GM21723 (cell line): ENCODE measurements around the gene PMP22.

Experiments
- ATAC-seq: cut with Tn5 transposase; IDR thresholded peaks from one replicate; pipeline ENCODE4 v1.9.1; 2021; ENCODE audit warnings: mild to moderate bottlenecking, moderate library complexity; ENCODE audit not compliant: unreplicated experiment

Gene PMP22

DNA sequence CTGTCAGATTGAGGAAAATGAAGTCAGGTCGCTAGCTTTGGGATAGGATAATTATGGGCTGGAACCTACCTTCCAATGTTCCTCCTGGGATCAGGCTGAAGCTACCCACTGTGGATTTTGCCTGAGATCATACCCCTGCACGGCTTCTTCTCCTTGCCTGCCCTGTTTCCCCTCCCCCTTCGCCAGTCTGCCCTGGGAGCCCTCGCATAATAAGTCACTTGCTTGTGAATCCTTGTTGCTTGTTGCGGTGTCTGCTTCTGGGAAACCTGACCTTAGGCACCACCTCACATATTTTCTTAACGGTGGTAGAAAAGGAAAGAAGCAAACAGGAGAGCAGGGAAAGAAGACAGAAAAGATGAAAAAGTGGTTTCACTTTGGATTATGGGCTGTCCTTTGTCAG lies 13.3 kb upstream of the PMP22 start:
- ATAC-seq: no peak

DNA sequence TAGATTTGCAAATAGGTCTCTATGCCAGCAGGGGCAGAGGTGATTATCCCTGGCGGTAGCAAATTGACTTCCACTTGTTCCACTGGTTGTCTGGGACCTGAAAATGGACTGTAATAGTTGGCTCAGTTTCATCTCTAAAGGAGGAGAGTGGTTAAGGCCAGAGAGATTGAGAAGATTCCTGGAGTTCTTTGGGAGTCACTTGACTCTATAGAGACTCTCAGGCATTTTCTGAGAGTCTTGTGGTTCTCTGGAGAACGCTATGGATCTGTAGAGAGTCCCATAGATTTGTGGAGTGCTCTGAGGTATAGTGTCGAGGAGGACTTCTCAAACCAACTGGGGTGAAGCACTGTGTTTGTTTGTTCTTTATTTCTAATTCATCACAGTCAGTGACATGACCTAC lies 8.9 kb upstream of the PMP22 start:
- ATAC-seq: no peak

DNA sequence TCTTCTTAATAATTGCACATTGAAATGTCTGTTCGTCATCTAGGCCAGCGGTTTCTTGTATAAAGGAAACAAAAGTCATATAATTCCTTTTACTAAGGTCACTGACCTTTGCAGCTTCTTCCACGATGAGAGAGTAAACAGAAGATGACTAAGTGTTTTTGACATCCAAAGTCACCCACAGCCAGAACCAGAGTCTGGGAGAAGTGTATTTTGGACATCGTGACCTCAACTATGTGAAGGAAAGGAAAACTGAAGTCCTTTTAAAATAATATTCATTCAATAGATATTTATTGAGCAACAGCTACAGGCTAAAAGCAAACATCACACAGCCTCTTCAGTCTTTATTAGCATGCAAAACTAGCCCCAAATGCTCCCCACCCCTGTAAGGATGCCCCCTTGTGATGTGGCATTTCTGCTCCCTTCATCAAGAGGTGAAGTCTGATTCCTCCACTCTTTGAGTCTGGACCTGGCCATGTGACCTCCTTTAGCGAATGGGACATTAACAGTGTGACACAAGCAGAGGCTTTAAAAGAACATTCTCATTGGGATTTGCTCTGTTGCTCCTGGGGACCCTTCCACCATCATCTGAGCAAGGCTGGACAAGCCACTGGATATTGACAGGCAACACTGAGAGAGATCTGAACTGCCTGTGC lies 8.1 kb upstream of the PMP22 start:
- no peak for ATAC-seq

DNA sequence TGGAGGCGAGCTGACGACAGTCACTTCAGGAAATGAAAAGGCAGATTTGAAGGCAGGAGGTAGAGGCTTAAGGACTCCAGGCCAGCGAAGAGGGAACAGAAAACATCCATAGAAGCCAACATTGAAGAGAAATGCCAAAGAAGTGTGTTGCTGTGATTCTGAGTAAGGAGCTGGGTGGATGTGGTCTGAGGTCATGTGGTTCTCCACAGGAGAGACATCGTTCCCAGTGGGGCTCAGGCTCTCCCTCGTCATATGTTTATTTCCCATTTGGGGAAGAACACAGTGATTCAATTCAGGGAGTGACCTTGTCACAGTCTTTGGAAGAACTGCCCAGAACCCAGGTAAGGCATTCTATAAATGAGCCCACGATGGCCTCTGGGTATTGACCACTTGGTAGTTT lies 6.6 kb upstream of the PMP22 start:
- ATAC-seq: no peak

DNA sequence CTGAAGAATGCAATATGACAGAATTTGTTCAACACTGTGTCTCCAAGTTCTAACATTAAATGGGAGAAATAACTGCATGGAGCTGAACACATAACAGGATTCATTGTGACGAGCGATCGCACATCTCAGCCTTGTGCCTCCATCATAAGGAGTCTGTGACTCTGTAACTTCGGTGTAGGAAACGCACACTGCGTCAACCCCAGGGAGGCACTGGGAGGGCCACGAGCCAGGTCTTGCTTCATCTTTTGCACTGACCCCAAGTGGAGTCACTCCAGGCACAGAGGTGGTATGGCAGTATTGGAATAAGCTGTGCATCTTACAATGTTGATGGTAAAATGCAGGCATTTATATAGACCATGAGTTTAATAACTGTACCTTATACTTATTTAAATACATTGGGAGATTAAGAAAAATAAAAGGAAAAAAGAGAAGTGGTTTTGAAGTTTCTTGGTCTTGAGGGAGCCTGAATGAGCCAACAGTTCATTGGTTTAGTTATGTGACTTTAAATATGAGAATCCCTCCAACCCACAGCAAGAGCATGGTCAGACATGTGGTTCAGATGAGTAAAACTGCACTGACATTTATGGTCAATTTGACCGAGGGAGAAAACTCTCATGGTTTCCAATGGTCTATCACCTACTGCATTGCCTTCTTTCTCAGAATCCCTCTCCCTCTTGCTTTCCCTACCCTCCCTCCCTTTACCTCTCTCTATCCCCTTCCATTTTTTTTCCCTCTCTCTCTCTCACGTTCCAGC lies 5.7 kb upstream of the PMP22 start:
- no peak for ATAC-seq

DNA sequence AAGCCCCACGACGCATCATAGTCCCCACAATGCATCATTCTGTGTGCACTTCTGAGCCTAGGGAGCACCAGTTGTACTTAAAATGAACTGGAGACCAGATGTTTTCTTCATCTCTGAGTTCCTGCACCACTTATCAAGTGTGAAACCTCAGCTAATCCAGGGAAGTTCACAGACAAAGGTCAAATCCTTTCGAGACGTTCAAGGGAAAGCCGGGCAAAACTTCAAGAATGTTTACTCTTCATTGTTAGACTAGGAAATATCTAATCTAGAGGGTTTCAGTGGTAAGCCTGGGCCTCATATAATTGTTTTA lies 4.6 kb upstream of the PMP22 start:
- ATAC-seq: no peak

DNA sequence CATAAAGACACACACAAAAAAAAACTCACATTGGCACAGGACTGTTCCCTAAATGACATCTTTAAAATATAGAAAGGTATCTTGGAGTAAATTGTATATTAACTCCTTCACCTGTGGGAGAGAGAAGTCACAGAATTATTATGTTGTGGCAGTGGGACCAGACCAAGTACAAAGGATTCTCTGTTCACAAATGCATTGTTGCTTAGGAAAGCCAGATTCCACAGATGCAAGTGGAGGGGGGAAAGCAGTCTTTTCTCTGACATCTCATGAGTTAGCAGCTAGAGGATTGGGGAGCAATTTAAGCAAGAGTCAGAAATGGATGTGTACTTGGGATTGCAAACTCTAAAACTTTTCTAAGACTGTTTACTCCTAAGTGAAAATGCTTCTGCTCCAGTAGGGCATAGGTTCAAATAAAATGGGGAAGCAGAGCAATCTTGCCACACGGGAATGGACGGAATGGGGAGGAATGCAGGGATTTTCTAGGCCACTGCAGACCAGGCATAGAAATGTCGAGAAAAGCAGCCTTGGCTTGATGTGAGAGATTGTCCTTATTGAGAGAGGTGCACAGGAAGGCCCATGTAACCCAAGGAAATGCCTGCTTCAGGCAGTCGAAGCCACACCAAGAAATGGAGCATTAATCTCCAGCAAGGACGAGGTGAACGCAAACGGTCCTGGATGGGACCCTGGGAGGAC lies 4.1 kb upstream of the PMP22 start:
- ATAC-seq: no peak

DNA sequence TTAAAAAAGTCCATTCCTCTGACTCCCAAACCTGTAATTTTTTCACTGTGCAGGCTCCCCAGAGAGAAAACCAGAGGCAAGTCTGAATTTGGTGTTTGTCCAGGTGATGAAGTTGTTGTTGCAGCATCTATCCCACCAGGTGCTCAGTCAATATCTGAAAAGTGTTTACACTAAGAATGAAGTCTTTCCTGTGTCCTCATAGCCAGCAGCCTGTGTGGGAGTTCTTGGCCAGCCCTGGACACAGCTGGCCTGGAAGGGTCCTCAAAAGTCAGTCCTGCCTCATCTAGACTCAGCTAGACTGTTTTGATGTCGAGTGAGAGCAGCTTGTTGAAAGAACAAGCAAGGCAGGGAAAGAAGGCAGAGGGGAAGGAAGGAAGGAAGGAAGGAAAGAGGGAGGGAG lies 3.3 kb upstream of the PMP22 start:
- ATAC-seq: no peak

DNA sequence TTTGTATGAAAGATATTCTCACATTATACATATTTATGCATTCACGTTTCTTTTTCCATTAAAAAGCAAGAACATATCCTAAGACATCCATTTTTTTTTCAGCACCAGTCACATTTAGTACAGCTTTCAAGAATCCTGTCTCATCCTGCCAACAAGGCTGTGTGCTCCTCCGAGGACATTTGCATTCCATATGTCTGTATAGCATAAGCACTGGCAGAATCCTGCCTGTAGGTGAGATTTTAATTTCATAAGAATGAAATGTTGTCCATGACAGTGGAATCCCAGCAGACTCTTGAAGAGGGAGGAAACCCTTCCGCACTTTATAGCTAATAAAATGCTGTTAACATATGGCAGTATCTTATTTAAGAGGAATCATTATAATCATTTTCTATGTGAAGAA lies 2.9 kb upstream of the PMP22 start:
- no peak for ATAC-seq

DNA sequence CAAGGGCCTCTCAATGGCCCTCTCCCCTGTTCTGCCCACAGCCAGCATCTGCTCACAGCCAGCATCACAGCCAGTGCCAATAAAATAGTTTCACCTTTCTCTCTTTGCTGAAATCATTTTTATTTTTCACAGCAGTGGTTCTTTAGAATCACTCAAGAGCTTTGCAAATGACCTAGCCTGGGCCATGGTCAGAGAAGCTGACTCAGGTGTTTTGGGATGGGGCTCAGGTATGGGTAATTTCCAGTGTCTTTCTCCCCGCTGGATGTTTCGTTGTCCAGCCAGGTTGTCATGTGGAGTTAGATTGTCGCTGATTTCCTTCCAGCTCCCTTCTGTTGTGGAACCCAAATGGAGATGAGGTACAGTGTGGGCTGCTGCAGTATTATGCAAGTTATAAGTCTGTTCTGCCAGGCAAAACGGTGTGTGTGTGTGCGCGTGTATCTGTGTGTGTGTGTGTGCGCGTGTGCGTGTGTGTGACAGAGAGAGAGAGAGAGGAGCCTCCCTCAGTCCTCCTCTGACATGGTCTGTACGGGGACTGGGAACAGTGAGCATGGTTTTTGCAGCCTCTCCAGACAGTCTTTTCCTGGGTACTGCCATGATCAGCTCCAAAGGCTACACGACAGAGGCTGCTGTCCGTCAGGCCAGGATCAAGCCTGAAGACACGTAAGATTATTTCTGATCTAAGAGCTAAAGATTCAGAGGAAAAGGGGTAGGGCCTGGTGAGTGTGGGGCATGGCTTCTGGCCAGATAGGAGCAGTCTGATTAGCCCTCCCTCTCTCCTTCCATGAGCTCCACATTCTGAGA lies 1.4 kb upstream of the PMP22 start:
- no peak for ATAC-seq

DNA sequence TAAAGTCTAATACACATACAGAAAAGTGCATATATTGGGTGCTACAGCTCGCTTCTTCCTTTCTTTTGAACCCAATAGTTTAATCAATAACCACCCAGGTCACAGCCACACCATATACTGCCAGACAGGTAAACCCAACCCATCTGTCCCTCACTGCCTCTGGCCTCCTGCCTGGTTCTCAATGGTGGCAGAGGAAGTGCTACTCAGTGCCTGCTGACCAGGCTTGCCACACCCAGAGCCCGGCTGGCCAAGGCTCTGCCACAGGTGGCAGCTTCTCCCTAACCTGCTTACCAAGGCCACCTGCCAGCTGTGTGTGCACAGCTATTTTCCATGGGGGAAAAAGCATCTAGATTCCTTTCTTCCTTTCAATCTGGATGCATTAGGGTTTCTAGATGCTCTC lies 584 bp downstream of the PMP22 start:
- ATAC-seq: no peak

DNA sequence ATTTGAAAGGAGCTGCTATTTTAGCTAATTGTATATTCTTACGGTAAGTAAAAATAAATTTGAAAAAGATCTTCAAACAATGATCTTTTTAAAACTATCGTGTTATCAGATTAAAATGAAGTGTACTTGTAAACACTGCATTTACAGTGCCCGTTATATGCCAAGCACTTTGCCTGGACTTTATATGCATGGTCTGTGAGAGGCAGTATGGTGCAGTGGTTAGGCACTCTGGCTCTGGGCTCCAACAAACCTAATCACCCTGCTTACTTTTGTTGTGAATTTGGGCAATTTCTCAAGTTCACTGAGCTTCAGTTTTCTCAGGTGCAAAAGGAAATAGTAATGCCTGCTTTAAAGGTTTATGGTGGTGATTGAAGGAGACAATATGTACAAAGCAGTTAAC lies 1.4 kb downstream of the PMP22 start:
- no peak for ATAC-seq

DNA sequence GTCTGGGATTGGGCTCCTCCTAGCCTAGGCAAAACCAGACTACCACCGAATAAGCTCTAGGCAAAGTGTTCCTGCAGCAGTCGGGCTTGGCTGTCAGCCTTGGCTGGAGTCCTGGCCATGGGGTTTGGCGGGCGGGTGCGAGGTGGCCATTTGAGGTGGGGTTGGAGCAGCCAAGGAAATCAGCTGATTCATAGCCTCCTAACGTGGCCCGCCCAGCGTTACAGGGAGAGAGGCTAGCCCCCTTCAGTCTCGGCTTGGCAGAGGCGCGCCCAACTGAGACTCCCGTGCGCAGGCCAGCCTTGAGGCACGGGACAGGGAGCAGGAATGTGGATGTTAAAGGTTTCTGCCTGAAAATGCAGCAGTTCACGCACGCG lies 1.9 kb downstream of the PMP22 start:
- ATAC-seq: no peak

DNA sequence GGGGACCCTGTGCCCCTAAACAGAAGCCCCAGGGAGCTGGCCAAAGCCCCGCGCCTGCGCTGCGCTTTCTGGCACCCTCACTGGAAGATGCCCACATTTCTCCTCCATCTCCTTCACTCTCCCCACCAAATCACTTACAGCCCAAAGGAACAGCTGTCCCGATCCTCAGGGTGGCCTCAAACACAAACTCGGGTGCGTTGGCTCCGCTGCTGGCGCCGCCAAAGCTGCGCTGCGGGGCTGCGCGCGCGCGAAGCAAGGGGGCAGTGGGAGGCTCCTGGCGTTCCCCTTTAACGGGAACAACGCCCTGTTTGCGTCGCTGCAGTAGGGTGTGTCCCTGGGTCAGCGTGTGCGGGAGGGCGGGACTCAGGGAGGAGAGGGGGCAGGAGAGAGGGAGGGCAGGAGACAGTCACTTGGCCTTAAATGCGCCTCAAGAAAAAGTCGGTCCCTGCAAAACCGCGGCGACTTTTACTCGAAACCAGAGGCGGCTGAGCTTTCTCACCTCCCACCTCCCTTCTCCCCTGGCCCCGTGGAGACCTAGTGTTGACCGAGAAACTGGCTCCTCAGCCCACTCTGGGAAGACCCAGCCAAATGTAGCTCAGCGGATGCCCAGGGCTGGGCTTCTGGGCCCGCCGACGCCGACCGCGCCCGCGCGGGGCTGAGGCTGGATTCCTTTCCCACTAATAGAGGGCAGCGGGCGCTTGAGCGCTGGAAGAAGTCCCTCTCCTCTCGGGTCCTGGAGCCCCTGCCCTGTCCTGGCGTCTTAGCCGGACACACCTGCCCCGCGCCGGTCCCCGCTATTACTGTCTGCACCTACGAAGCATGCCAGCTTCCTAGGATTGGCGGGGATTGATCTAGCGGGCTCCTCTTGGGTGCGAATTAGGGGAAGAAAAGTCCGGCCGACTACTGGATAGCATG lies 2.6 kb downstream of the PMP22 start:
- ATAC-seq: no peak

DNA sequence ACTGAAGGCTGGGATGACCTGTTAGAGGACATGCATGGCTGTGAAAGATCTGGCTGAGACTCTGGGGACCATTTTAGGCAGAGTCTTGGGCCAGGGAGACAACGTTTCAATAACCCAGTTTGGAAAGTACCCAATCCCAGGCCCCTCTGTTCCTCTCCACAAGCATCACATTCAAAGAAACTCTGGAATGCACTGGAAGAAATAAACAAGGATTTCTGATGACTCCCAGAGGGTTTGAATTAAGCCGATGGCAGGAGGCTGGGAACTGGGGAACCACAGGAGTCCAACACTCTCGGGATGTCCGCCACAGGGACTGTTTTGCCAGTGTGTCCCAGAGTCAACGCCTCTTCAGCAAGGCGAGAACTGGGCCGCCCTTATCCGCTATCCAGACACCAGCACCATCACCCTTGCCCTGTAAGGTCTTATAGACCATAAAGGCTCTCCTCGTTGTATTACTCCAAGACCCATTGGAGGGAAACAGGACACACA lies 3.3 kb downstream of the PMP22 start:
- no peak for ATAC-seq

DNA sequence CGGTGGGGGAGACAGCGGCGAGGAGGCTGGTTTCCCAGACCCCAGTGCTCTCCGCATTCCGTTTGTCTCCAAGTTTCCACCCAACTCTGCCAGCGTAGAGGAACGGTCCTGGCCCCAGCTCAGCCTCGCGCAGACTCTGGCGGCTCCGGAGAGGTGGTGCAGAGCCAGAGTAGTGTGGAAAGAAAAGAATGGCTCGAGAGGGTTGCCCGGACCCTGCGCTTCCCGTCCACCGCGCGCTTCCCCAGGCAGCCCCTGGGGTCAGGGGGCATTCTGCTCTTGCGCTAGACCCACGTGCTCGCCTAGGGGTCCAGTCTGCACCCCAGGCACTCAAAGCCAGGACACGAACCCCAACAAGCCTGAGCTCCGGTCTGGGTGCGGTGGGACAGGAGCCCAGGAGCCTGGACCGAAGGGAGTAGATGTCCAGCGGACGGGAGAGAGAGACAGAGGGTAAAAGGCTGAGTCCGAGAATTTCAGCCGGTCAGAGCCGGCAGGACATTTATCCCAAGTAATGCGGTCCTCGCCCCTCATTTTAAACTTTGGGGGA lies 3.8 kb downstream of the PMP22 start:
- ATAC-seq: no peak

DNA sequence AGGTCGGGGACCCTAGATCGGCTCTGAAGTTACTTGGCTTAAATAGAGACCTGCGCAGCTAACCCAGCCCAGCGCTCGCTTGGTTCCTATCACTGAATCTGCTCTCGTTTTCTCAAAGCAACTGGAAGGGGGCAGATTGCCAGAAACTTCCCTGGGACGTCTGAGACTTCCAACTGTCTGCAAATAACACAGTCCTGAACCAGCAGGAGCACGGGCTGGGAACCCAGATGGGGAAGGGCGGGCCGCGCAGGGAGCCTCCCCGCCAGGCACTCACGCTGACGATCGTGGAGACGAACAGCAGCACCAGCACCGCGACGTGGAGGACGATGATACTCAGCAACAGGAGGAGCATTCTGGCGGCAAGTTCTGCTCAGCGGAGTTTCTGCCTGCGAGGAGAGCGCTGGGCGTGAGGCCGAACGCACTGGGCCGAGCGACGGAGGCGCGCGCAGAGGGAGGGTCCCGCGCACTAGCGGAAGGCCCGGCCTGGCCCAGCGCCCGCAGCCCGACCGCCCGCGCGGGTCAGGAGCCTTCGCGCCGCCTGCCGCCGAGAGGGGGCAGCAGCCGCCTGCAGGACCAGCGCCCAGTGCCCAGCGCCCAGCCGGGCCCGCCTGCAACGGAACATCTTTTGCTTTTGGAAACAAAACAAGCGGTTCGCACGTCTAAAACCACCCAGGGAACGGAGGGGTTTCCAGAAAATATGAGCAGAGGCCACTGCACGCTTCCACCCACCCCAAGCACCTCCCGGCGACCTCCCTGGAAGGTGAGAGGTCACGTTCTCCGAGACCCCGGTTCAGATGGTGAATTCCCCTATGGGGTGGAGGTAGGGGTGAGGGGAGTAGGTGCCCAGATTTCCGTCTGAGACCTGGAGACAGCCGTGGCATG lies 4.5 kb downstream of the PMP22 start:
- no peak for ATAC-seq

DNA sequence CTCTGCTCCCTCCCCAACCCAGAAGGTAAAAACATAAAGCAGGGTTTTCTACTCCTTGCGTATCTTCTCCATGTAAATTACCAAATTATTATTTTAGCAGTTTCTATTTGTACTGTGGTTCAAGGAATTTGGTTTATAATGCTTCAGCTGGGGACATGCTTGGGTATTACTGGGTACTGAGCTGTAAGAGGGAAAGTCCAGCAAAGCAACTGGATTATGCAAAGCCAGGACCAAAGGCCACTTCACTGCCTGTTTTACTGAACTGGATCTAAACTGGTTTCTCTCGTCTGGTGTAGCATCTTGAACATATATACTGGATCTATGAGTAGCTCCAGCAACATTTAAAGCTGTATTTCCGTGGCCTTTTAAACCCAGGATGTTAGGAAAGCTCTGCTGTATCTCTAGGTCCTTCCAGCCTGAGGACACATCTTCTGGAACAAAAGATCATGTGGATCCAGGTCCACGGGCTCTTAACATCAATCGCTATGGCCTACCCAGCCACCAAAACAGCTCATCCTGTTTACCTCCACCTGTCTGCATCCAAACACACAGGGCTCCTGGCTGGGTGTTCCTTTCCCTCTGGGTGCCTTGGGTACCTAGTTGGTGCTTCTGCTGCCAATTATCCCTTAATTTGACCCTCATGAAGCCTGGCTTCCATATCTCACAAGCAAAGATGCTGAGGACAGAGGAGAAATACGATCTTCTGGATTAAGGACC lies 7.2 kb downstream of the PMP22 start:
- ATAC-seq: no peak
